Renal pelvis (tissue), 4 donors: Measurements from ENCODE around the gene CCDC57. TPM values are rescaled to one million over a fixed set of nuclear protein-coding genes. Genes with fewer than 3 reads are reported as not detected.
A peak's percentile ranks its signal among the peaks of the same experiment; 100 is the strongest.
"Not testable (repeated sequence)": the region's sequence is repeated elsewhere in the genome, so short reads cannot be mapped to it uniquely, and the experiment has no call there.

ENCODE experiments used
- DNase-seq: peaks from one replicate; pipeline ENCODE4 v3.0.0-alpha.2; 2013
- polyA plus RNA-seq, 3 donors: library from polyadenylated mRNA; unstranded; fragments of 120-200 nt; gene quantifications; one replicate each; pipeline ENCODE4 v1.2.1, GENCODE V29; 2013; ENCODE audit not compliant: insufficient read length in 3 of 3

Gene CCDC57
- polyA plus RNA-seq, 3 donors, result 50.9 to 98.3 (median 89.0) TPM

- DNase-seq, result peak; percentile 65
These were observed 6.7 kb downstream of the CCDC57 start for GRCh38 chr17:82205720-82206508.

DNA sequence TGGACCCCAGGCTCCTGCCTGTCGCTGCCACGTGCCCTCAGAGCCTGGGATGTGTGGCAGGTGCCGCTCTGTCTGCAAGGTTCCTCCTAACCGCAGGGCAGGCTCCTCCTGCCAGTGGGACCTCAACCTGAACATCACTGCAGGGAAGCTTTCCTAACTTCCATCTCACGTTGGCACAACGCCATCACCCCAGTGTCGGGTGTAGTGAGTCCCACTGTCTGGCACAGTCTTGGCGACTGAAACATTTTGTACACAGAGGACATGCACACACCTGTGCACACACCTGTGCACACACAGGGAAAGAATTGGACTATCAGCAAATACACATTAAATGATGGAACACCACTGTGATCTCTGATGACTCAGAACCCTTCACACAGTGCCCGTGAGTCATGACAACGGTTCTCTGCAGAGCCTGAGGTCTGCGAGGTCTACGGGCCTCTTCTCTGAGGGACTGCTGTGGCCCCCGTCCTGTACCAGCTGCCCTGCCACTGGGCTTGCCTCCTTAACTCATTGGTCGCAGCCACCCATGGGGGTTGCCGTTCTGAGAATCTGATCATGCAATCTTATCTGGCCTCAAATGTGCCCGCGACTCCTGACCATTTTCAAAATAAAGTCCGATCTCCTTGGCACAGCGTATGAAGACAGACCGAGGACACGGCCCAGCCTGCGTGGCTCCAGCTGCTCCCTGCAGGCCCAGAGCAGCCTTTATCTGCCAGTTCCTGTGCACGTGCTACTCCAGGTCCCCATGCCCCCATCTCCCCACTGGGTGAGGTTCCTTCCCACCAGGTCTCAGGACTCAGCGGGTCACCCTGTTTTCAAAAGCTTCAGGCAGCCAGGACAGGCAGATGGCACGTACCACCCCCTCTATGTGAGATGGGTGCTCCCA, 7.6 kb downstream of the CCDC57 start:
- no peak for DNase-seq

DNA sequence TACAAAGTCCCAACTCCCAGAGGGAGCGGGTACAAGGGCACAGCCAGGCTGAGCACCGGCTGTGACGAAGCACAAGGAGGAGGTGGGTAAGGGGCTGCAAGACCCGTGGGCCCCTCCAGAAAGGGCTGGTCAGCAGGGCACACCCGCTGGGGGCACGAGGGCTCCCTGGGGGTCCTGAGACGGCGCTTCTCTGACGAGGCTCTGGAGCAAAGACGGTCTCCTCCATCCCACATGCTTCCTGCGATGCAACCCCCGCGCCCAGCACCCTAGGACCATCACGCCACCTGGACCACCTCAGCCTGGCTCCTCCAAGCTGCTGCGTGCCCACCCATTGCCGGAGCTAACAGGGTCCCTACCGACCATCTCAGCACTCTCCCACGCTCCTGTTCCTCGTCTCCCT, 8.7 kb downstream of the CCDC57 start:
- no peak for DNase-seq

GRCh38 chr17:82202981-82203380, 9.7 kb downstream of the CCDC57 start:
- no peak for DNase-seq

- DNase-seq, result peak; percentile 23
These were observed 11.1 kb downstream of the CCDC57 start for GRCh38 chr17:82201498-82201910.

- DNase-seq, result no peak
These were observed 11.7 kb downstream of the CCDC57 start for GRCh38 chr17:82200743-82201497.

- no peak for DNase-seq
These were observed 12.5 kb downstream of the CCDC57 start for GRCh38 chr17:82200135-82200534.

DNA sequence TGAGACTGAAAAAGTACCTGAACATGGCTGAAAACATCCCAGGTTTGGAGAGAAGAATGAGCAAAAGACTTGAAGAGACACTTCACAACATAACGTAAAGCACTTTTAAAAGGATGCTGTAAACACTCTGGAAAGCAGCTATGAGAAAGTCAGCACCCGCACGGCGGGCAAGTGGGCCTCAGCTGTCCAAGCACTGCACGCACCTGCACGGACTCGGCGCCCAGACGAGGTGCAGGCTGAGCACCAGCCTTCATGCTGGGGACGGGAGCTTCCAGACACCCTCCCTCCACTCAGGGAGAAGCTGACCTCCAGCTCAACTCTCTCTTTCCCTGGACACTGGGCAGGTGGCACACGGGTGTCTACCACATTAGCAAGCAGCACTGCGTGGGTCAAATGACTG, 13.1 kb downstream of the CCDC57 start:
- DNase-seq, result no peak

- no peak for DNase-seq
These were observed 14.6 kb downstream of the CCDC57 start for GRCh38 chr17:82198092-82198491.

DNA sequence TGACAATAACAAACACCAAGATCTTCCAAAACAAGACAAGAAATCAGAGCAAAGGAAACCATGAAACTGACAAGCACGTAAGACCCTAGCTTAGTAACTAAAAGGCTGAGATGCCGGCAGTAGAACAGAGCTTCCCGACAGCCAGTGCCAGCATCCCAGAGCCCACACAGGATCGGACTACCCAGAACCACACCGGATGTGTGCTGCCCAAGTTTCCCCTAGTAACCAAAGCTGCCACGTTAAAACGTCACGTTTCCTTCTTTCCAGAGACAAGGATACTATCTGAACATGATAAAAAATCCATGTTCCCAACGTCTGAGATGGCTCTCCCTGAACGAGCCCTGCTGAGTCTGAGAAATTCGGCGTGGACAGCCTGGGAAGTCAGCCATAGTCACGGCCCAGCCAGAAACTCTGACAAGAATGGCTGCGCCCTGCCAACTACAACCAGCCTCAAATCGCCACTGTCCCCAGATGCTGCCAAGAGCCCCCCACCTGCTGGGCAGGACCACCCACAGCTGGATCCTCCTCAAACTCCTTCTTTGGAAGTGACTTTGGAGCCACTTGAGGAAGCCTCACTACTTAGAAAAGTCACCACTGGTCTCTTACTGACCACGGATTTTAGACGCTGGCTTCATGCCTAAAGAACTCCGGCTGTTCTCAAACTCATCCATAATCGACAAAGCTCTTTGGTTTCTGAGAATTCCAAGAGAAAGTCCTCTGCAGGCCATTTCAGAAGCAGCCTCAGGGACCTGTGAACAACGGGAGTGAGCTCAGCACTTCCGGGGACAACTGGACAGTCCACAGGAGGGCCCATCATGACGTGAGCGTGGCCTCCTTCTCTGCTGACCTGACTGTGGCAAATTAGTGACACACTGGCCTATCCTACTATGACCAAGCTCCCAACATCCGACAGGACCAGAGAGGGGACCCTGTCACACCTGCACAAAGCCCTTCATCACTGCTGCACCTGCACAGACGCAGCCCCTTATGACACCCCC, 16.7 kb downstream of the CCDC57 start:
- no peak for DNase-seq

- no peak for DNase-seq
These were observed 17.9 kb downstream of the CCDC57 start for GRCh38 chr17:82194765-82195164.

DNA sequence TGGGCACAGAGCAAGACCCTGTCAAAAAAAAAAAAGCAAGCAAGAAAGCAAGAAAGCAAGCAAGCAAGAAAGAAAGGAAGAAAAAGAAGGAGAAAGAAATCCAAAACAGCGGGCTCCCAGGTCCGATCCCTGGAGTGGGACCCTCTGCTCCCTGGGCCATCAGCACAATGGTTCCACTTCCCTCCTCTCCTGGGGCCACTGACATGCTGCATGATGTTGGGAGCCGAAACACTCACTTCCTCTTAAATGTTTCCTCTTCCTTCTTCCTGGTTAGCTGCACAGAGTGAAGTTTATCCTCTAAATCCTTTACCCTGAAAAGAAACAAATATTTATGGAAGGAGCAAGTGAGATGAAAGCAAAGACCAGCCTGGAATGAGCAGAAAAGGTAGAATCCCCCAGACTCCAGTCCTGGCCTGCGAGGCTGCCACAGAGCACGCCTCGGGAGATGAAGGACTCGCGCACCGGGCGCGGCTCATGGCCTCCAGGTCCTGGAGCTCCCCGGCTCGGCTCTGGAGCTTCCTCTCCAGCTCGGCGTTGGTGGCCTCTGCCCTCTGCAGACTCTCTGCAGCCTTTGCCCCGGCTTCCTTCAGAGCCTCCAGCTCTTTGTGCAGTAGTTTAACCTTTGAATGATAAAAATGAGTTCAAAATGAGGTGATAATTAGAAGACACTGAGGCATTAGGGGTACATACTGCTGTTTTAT, 19.0 kb downstream of the CCDC57 start:
- no peak for DNase-seq

GRCh38 chr17:82193050-82193449, 19.6 kb downstream of the CCDC57 start:
- DNase-seq, result not testable (repeated sequence)

DNA sequence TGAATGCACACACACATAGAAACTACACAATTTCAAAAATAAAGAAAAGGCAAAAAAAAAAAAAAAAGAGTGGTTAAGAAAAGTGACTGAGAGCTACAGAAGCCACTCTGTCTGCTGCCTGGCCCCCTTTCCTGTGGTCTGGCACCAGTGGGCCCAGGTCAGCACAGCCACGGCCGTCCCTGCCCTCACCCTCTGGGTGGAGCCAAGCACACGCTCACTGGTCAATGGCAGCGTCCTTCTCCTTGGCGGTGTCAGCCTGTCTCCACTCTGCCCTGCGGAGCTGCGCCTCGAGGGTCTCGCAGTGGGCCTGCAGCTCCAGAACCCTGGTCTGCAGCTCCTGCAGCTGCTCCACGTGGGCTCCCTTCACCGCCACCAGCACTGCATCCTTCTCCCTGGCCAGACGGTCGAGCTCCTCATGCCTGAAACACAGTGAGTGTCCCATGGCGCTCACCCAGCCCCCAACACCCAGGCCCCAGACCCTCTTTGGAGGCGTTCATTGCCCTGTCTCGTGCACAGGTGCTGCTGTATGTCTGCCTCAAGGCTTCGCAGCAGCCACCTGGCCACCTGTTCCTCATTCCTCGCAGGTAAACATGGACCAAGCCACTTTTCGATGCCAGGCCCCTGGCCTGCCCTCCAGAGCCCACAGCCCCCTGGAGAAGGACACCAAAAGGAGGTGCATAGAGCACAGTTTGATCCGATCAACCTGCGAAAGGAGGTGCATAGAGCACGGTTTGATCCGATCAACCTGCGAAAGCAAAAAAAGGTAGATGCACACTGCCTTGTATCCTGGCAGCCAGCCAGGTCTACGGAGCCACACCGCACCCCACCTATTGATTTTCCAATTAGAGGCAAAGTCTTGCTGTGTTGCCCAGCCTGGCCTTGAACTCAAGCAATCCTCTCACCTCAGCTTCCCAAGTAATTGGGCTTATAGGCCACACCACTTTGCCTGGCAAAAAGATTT, 24.4 kb downstream of the CCDC57 start:
- no peak for DNase-seq

DNA sequence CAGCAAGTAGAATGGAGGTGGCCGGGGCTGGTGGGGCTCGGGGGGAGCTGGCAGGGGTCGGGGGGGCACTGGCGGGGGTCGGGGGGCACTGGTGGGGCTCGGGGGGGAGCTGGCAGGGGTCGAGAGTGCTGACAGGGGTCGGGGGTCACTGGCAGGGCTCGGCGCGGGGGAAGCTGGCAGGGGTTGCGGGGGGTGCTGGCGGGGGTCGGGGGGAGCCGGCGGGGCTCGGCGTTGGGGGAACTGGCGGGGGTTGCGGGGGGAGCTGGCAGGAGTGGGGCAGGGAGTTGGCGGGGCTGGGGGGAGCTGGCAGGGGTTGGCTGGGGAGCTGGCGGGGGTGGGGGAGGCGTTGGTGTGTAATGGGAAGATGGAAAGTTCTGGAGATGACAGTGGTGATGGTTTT, 25.1 kb downstream of the CCDC57 start:
- DNase-seq, result no peak

GRCh38 chr17:82186221-82186620, 26.4 kb downstream of the CCDC57 start:
- no peak for DNase-seq

DNA sequence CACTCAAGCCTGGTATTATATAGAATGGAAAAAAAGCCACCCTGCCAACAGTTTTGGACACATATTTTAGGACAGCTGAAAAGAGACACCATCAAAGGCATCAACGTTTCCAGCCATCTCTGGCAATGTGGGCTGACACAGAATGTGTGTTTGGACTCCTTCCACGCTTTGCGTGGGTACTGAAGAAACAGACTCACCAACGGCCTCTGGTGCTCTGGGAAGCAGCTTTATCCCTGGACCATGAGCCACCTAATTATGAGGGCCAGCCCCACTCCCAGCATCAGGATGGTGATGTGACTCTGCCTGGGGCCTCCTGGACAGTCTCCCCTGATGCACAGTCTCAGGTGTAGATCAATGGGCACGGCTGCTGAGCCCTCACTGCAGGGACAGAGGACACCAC, 27.9 kb downstream of the CCDC57 start:
- no peak for DNase-seq

GRCh38 chr17:82180776-82181528, 31.7 kb downstream of the CCDC57 start:
- no peak for DNase-seq
